Memory B cell (primary cell): ENCODE results near the gene SCT.

Experiments used
- ATAC-seq: fragments of 150-1000 bp; cut with Tn5 transposase; 2 replicates; pipeline ENCODE4 v1.10.0; 2021; ENCODE audit warnings: low read depth, mild to moderate bottlenecking, moderate library complexity
- DNase-seq, 2 donors: peaks; one replicate each; pipeline ENCODE4 v3.0.0; 2022; ENCODE audit warnings: low spot score in 2 of 2
- H3K27ac Mint-ChIP-seq: one replicate; pipeline ENCODE4 v1.8.0; 2022; ENCODE audit warnings: mild to moderate bottlenecking, moderate library complexity, mixed read lengths
- H3K27me3 Mint-ChIP-seq: one replicate; pipeline ENCODE4 v1.8.0; 2022; ENCODE audit warnings: mixed read lengths
- H3K36me3 Mint-ChIP-seq: one replicate; pipeline ENCODE4 v1.8.0; 2022; ENCODE audit warnings: mild to moderate bottlenecking, mixed read lengths
- H3K4me1 Mint-ChIP-seq: one replicate; pipeline ENCODE4 v1.8.0; 2022; ENCODE audit warnings: mixed read lengths
- H3K4me3 Mint-ChIP-seq: one replicate; pipeline ENCODE4 v1.8.0; 2022; ENCODE audit warnings: mild to moderate bottlenecking, moderate library complexity, mixed read lengths
- H3K9me3 Mint-ChIP-seq: one replicate; pipeline ENCODE4 v1.8.0; 2022; ENCODE audit warnings: mixed read lengths

SCT gene

GRCh38 chr11:626475-627307 is at the start of gene SCT:
Gene SCT, minus strand, starts transcription at chr11:627181. Its CDS starts 38 bp downstream, at chr11:627143.
- H3K36me3 Mint-ChIP-seq: peaks cover 7% of the 10 kb centered on the region
- peak within 1 kb of the TSS; percentile 50 for H3K4me3 Mint-ChIP-seq
- ATAC-seq (no peak), DNase-seq (no peak)
- H3K27ac Mint-ChIP-seq: peak within 1 kb of the TSS; percentile 45
- H3K9me3 Mint-ChIP-seq: peaks cover 3% of the 10 kb centered on the region
- H3K4me1 Mint-ChIP-seq: peaks cover 19% of the 10 kb centered on the region
- H3K27me3 Mint-ChIP-seq: peaks cover 21% of the 10 kb centered on the region

- H3K4me3 Mint-ChIP-seq: no peak overlapping the region
- ATAC-seq (no peak), DNase-seq (no peak)
- H3K36me3 Mint-ChIP-seq: peaks cover 17% of the 10 kb centered on the region
- no peak overlapping the region for H3K27ac Mint-ChIP-seq
- no peaks in the 10 kb centered on the region for H3K27me3 Mint-ChIP-seq
- H3K9me3 Mint-ChIP-seq: no peaks in the 10 kb centered on the region
- peaks cover 2% of the 10 kb centered on the region for H3K4me1 Mint-ChIP-seq
Measured at GRCh38 chr11:674406-674805, 47.4 kb upstream of the SCT start.

GRCh38 chr11:673866-674265 is 46.9 kb upstream of the SCT start:
- H3K27me3 Mint-ChIP-seq: no peaks in the 10 kb centered on the region
- ATAC-seq (no peak), DNase-seq (no peak)
- H3K27ac Mint-ChIP-seq: no peak overlapping the region
- peaks cover 2% of the 10 kb centered on the region for H3K4me1 Mint-ChIP-seq
- H3K36me3 Mint-ChIP-seq: peaks cover 16% of the 10 kb centered on the region
- no peak overlapping the region for H3K4me3 Mint-ChIP-seq
- no peaks in the 10 kb centered on the region for H3K9me3 Mint-ChIP-seq

- H3K9me3 Mint-ChIP-seq: no peaks in the 10 kb centered on the region
- peaks cover 4% of the 10 kb centered on the region for H3K4me1 Mint-ChIP-seq
- no peak overlapping the region for H3K4me3 Mint-ChIP-seq
- no peak overlapping the region for H3K27ac Mint-ChIP-seq
- no peak for DNase-seq
- H3K36me3 Mint-ChIP-seq: no peaks in the 10 kb centered on the region
- no peak for ATAC-seq
- H3K27me3 Mint-ChIP-seq: no peaks in the 10 kb centered on the region
Measured at GRCh38 chr11:665704-666281, 38.8 kb upstream of the SCT start.

GRCh38 chr11:665062-665703 is 38.2 kb upstream of the SCT start:
- H3K4me3 Mint-ChIP-seq: no peak overlapping the region
- no peak overlapping the region for H3K27ac Mint-ChIP-seq
- ATAC-seq (no peak), DNase-seq (no peak)
- no peaks in the 10 kb centered on the region for H3K27me3 Mint-ChIP-seq
- no peaks in the 10 kb centered on the region for H3K9me3 Mint-ChIP-seq
- H3K36me3 Mint-ChIP-seq: no peaks in the 10 kb centered on the region
- H3K4me1 Mint-ChIP-seq: peaks cover 4% of the 10 kb centered on the region

- Mint-ChIP-seq H3K27ac (no peak overlapping the region), H3K36me3 (no peaks in the 10 kb centered on the region), H3K4me1 (peaks cover 4% of the 10 kb centered on the region), H3K27me3 (no peaks in the 10 kb centered on the region), H3K4me3 (no peak overlapping the region), H3K9me3 (no peaks in the 10 kb centered on the region)
- peak; percentile 80 for ATAC-seq
- DNase-seq: peak; percentile 43 to 53
Measured at GRCh38 chr11:662689-663274, 35.8 kb upstream of the SCT start.

GRCh38 chr11:660681-661444 is 33.9 kb upstream of the SCT start:
- peaks cover 3% of the 10 kb centered on the region for H3K36me3 Mint-ChIP-seq
- no peak overlapping the region for H3K27ac Mint-ChIP-seq
- peaks cover 4% of the 10 kb centered on the region for H3K4me1 Mint-ChIP-seq
- H3K27me3 Mint-ChIP-seq: no peaks in the 10 kb centered on the region
- no peaks in the 10 kb centered on the region for H3K9me3 Mint-ChIP-seq
- DNase-seq (no peak), ATAC-seq (no peak)
- H3K4me3 Mint-ChIP-seq: no peak overlapping the region

GRCh38 chr11:660281-660680 is 33.3 kb upstream of the SCT start:
- H3K27me3 Mint-ChIP-seq: no peaks in the 10 kb centered on the region
- H3K4me1 Mint-ChIP-seq: peaks cover 4% of the 10 kb centered on the region
- DNase-seq (no peak), ATAC-seq (no peak)
- H3K36me3 Mint-ChIP-seq: peaks cover 3% of the 10 kb centered on the region
- H3K9me3 Mint-ChIP-seq: no peaks in the 10 kb centered on the region
- no peak overlapping the region for H3K4me3 Mint-ChIP-seq
- H3K27ac Mint-ChIP-seq: no peak overlapping the region

GRCh38 chr11:659532-660085 is 32.6 kb upstream of the SCT start:
- DNase-seq (no peak), ATAC-seq (peak; percentile 21)
- no peaks in the 10 kb centered on the region for H3K27me3 Mint-ChIP-seq
- no peak overlapping the region for H3K27ac Mint-ChIP-seq
- H3K36me3 Mint-ChIP-seq: peaks cover 3% of the 10 kb centered on the region
- H3K4me1 Mint-ChIP-seq: peaks cover 4% of the 10 kb centered on the region
- no peaks in the 10 kb centered on the region for H3K9me3 Mint-ChIP-seq
- no peak overlapping the region for H3K4me3 Mint-ChIP-seq

- H3K36me3 Mint-ChIP-seq: peaks cover 5% of the 10 kb centered on the region
- no peak for ATAC-seq
- H3K4me1 Mint-ChIP-seq: peaks cover 2% of the 10 kb centered on the region
- DNase-seq: no peak
- no peaks in the 10 kb centered on the region for H3K9me3 Mint-ChIP-seq
- no peak overlapping the region for H3K4me3 Mint-ChIP-seq
- H3K27ac Mint-ChIP-seq: no peak overlapping the region
- H3K27me3 Mint-ChIP-seq: no peaks in the 10 kb centered on the region
Measured at GRCh38 chr11:657691-658126, 30.7 kb upstream of the SCT start.

- Mint-ChIP-seq H3K27ac (no peak overlapping the region), H3K4me1 (no peaks in the 10 kb centered on the region)
- no peak for ATAC-seq
Measured at GRCh38 chr11:656866-657265, 29.9 kb upstream of the SCT start.

GRCh38 chr11:656426-656825 is 29.4 kb upstream of the SCT start:
- H3K4me3 Mint-ChIP-seq: no peak overlapping the region
- H3K4me1 Mint-ChIP-seq: no peaks in the 10 kb centered on the region
- DNase-seq (no peak), ATAC-seq (no peak)
- H3K36me3 Mint-ChIP-seq: peaks cover 8% of the 10 kb centered on the region
- no peak overlapping the region for H3K27ac Mint-ChIP-seq
- H3K27me3 Mint-ChIP-seq: no peaks in the 10 kb centered on the region
- no peaks in the 10 kb centered on the region for H3K9me3 Mint-ChIP-seq

More at GRCh38 chr11:656866-657265, 29.9 kb upstream of the SCT start:
- no peak overlapping the region for H3K4me3 Mint-ChIP-seq
- H3K9me3 Mint-ChIP-seq: no peaks in the 10 kb centered on the region
- peaks cover 8% of the 10 kb centered on the region for H3K36me3 Mint-ChIP-seq
- no peaks in the 10 kb centered on the region for H3K27me3 Mint-ChIP-seq
- DNase-seq: no peak

GRCh38 chr11:655036-655726 is 28.2 kb upstream of the SCT start:
- no peaks in the 10 kb centered on the region for H3K27me3 Mint-ChIP-seq
- ATAC-seq: no peak
- no peaks in the 10 kb centered on the region for H3K4me1 Mint-ChIP-seq
- no peak overlapping the region for H3K27ac Mint-ChIP-seq
- peaks cover 10% of the 10 kb centered on the region for H3K36me3 Mint-ChIP-seq
- H3K9me3 Mint-ChIP-seq: no peaks in the 10 kb centered on the region
- no peak overlapping the region for H3K4me3 Mint-ChIP-seq
- no peak for DNase-seq
